ENCODE results near the gene OGFOD1. TPM values are rescaled to one million over a fixed set of nuclear protein-coding genes. Genes with fewer than 3 reads are reported as not detected.
"Not testable (repeated sequence)": the region's sequence is repeated elsewhere in the genome, so short reads cannot be mapped to it uniquely, and the experiment has no call there.

OGFOD1 gene
- total RNA-seq, 2 donors from 2014 or later: 45.0 to 50.9 TPM

- Mint-ChIP-seq H3K9me3 (no peaks in the 10 kb centered on the region), H3K36me3 (peaks cover 5 to 12% of the 10 kb centered on the region in 2 donors), H3K27ac (peak overlapping the region in 1 of 2 donors; percentile 65)
- DNase-seq (ENCODE audit: low spot score in 2 of 2): no peak
- ATAC-seq: no peak
Observed at GRCh38 chr16:56463153-56463552, 11.8 kb downstream of the OGFOD1 start.

GRCh38 chr16:56466344-56466743, 15.0 kb downstream of the OGFOD1 start:
- Mint-ChIP-seq H3K9me3 (no peaks in the 10 kb centered on the region), H3K27ac (no peak overlapping the region), H3K36me3 (peaks cover 16 to 29% of the 10 kb centered on the region in 2 donors)
- no peak for ATAC-seq
- DNase-seq (ENCODE audit: low spot score in 2 of 2): no peak

GRCh38 chr16:56468800-56469199, 17.4 kb downstream of the OGFOD1 start:
- Mint-ChIP-seq H3K36me3 (peaks cover 13 to 25% of the 10 kb centered on the region in 2 donors), H3K9me3 (no peaks in the 10 kb centered on the region), H3K27ac (peak overlapping the region in 1 of 2 donors; percentile 50)
- DNase-seq (ENCODE audit: low spot score in 2 of 2): no peak
- ATAC-seq: no peak

GRCh38 chr16:56469748-56470147, 18.4 kb downstream of the OGFOD1 start:
- no peak for DNase-seq (ENCODE audit: low spot score in 2 of 2)
- no peaks in the 10 kb centered on the region for H3K9me3 Mint-ChIP-seq
- no peak for ATAC-seq
- H3K27ac Mint-ChIP-seq: no peak overlapping the region
- H3K36me3 Mint-ChIP-seq: peaks cover 13 to 20% of the 10 kb centered on the region in 2 donors

DNA sequence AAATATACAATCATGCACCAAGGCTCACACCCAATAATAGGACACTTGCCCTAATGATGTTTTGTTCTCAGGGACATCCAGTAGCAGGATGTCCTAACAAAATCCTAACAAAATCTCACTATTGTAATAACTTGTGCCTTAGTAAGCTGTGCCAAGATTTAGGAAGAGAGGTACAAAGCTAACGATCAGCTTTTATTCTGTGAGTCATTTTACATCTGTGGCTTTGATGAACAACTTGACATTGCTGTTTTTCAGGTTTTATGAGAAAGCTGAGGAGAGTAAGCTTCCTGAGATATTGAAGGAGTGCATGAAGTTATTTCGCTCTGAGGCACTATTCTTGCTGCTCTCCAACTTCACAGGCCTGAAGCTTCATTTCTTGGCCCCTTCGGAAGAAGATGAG, 18.9 kb downstream of the OGFOD1 start:
- H3K27ac Mint-ChIP-seq: peak overlapping the region; percentile 10 to 11
- peaks cover 15 to 25% of the 10 kb centered on the region in 2 donors for H3K36me3 Mint-ChIP-seq
- no peak for DNase-seq (ENCODE audit: low spot score in 2 of 2)
- no peaks in the 10 kb centered on the region for H3K9me3 Mint-ChIP-seq
- ATAC-seq: no peak

GRCh38 chr16:56470666-56471065, 19.3 kb downstream of the OGFOD1 start:
- peak overlapping the region; percentile 10 to 11 for H3K27ac Mint-ChIP-seq
- DNase-seq (ENCODE audit: low spot score in 2 of 2) (no peak), ATAC-seq (no peak)
- H3K9me3 Mint-ChIP-seq: no peaks in the 10 kb centered on the region
- peaks cover 20 to 29% of the 10 kb centered on the region in 2 donors for H3K36me3 Mint-ChIP-seq

DNA sequence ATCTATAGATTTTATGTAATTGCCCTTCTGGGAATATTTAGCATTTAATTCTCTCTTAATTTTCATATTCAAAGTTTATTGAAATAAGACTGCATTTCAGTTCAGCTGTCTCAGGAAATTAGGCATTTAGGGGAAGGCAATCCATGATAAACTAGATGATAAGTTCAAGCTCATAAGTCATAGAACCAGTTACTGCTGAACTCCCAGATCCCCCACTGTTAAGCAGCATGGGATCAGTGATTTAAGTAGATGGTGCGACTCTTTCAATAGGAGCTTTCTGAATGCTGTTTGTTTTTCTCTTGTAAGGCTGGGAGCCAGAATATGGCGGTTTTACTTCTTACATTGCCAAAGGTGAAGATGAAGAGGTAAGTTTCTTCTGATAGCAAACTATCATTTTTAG, 23.8 kb downstream of the OGFOD1 start:
- no peaks in the 10 kb centered on the region for H3K9me3 Mint-ChIP-seq
- ATAC-seq (no peak), DNase-seq (ENCODE audit: low spot score in 2 of 2) (no peak)
- peak overlapping the region in 1 of 2 donors; percentile 32 for H3K27ac Mint-ChIP-seq
- H3K36me3 Mint-ChIP-seq: peaks cover 16 to 26% of the 10 kb centered on the region in 2 donors

DNA sequence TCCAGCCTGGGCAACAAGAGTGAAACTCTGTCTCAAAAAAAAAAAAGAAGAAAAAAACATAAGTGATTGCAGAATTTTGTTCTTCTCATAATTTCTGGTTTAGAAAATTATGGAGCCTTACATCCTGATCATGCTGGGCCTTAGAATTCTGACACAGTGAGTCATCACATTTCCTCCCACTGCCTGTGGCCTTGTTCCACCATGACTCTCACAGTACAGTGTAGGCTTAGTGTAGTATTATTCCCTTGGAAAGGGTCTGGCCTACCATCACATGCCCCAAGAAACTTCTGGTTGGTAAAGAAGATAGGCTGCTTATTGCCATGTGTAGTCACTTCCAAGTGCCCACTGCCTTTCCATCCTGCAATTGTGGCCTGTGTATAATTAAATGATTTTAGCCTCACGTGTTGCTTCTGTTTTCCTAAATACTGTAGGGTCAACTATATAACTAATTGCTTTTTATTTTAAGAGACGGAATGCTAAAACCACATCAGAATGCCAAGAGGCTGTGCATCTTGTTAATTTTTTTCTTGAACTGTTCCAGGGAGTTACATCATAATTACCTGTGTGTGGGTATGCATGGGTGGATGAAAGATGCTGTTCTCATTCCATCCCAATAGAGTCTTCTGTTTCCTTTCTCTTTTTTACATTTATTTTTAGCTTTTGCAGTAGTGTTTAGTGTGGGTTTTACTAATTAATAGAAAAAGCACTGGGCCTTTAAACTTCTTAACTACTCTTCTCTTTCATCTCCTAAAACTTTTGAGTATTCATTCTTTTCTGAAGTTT, 25.9 kb downstream of the OGFOD1 start:
- Mint-ChIP-seq H3K27ac (peak overlapping the region; percentile 57), H3K36me3 (peaks cover 12 to 21% of the 10 kb centered on the region in 2 donors), H3K9me3 (no peaks in the 10 kb centered on the region)
- peak; percentile 79 to 91 for ATAC-seq
- no peak for DNase-seq (ENCODE audit: low spot score in 2 of 2)

DNA sequence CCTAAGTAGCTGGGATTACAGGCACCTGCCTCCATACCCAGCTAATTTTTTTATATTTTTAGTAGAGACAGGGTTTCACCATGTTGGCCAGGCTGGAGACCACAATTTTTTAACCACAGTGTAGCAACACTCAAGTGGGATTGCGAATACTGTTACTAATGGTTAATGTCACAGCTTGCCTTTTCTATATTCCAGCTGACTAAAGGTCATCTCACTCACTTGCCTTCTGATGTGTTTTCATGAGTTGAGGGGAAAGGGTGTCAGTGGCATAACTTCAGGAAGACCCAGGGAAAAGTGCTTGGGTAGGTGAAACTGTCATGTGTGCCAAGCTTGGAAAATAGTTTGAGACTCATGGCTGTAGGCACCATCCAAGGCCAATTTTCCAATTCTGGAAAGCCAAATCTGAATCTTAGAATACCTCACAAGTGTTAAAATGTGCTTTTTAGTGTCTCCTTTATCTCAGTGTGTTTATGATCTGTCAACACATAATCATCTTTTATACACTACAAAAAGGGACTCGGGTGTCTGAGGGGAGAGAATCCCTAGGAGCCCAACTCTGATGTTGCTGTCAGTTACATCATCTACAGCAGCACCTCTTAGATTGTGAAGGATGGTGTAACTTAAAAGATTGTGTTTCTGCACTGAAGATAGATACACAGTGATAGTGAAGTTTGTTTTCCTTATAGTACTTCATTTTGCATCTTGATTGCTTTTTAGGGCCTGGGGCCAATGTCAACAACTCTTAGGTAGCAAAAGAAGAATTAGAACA, 27.1 kb downstream of the OGFOD1 start:
- H3K27ac Mint-ChIP-seq: peak overlapping the region in 1 of 2 donors; percentile 57
- ATAC-seq (peak in 1 of 2 donors; percentile 53), DNase-seq (ENCODE audit: low spot score in 2 of 2) (no peak)

GRCh38 chr16:56479469-56479868, 28.1 kb downstream of the OGFOD1 start:
- Mint-ChIP-seq H3K36me3 (peaks cover 12 to 21% of the 10 kb centered on the region in 2 donors), H3K9me3 (no peaks in the 10 kb centered on the region), H3K27ac (peak overlapping the region in 1 of 2 donors; percentile 57)
- DNase-seq (ENCODE audit: low spot score in 2 of 2) (no peak), ATAC-seq (no peak)

More for the DNA sequence above, 27.1 kb downstream of the OGFOD1 start:
- peaks cover 12 to 21% of the 10 kb centered on the region in 2 donors for H3K36me3 Mint-ChIP-seq
- no peaks in the 10 kb centered on the region for H3K9me3 Mint-ChIP-seq

- DNase-seq (ENCODE audit: low spot score in 2 of 2) (no peak), ATAC-seq (no peak)
- Mint-ChIP-seq H3K9me3 (no peaks in the 10 kb centered on the region), H3K36me3 (peaks cover 3 to 9% of the 10 kb centered on the region in 2 donors), H3K27ac (peak overlapping the region in 1 of 2 donors; percentile 85)
Observed at GRCh38 chr16:56480776-56481467, 29.6 kb downstream of the OGFOD1 start.

DNA sequence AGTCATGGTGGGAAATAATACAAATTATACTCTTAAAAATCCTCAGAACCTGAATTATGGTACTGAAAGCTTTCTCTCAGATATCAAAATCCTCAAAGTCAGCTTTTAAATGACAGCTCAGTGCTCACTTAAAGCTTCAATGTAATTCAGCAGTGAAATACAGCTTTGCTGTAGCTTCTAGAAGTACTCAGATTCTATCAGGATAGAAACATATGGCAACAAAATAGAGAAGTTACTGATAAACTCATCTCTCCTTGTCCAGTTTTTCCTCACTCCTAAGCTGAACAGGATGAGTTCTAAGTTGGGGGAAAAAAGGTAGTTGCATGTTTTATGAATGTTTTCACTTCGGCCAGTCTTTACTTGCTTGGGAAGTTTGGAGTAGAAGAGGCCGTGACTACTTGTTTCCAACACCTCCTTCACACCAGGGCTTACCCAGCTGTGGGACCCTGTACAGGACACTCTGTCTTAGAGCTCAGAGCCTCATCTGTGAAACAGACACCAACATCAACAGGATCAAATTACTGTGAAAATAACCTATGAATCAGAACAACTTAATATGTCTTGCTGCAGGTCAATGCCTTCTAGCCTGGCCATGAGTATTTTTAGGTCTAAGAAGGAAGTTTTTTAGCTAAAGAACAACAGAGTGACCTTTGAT, 30.2 kb downstream of the OGFOD1 start:
- no peak for DNase-seq (ENCODE audit: low spot score in 2 of 2)
- H3K36me3 Mint-ChIP-seq: peaks cover 0 to 3% of the 10 kb centered on the region in 2 donors
- no peak overlapping the region for H3K27ac Mint-ChIP-seq
- no peak for ATAC-seq
- no peaks in the 10 kb centered on the region for H3K9me3 Mint-ChIP-seq

GRCh38 chr16:56482683-56483236, 31.4 kb downstream of the OGFOD1 start:
- ATAC-seq: no peak
- no peaks in the 10 kb centered on the region for H3K9me3 Mint-ChIP-seq
- no peak for DNase-seq (ENCODE audit: low spot score in 2 of 2)
- H3K27ac Mint-ChIP-seq: no peak overlapping the region
- no peaks in the 10 kb centered on the region for H3K36me3 Mint-ChIP-seq

DNA sequence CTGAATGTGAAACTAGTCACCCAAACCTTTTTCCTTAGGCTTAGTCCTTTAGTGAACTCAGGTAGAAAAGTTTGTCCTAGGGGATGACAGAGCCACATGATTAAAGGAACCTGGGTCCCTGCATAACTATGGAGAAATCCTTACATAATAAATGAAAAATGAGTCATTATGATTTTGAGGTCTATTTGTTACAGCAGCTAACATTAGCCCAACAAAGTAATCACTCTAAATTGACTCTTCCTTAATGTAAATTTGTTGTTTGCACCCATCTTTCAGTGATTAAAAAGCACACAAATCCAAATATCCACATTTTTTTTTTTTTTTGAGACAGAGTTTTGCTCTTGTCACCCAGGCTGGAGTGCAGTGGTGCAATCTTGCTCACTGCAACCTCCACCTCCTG, 32.0 kb downstream of the OGFOD1 start:
- Mint-ChIP-seq H3K9me3 (no peaks in the 10 kb centered on the region), H3K36me3 (no peaks in the 10 kb centered on the region), H3K27ac (no peak overlapping the region)
- DNase-seq (ENCODE audit: low spot score in 2 of 2) (no peak), ATAC-seq (no peak)

- no peaks in the 10 kb centered on the region for H3K9me3 Mint-ChIP-seq
- H3K36me3 Mint-ChIP-seq: no peaks in the 10 kb centered on the region
- DNase-seq (ENCODE audit: low spot score in 2 of 2) (no peak), ATAC-seq (no peak)
- H3K27ac Mint-ChIP-seq: no peak overlapping the region
Observed at GRCh38 chr16:56488035-56488434, 36.7 kb downstream of the OGFOD1 start.

- H3K36me3 Mint-ChIP-seq; ATAC-seq; DNase-seq (ENCODE audit: low spot score in 2 of 2); H3K9me3 Mint-ChIP-seq: not testable (repeated sequence)
- H3K27ac Mint-ChIP-seq: peak overlapping the region in 1 of 2 donors; percentile 50
Observed at GRCh38 chr16:56488868-56489267, 37.5 kb downstream of the OGFOD1 start.
